IPS-20b (cell line): ENCODE measurements around the gene POLR3K.

Experiments used
- H3K27ac ChIP-seq: one replicate; pipeline ENCODE4 v1.5.1; 2013; ENCODE audit warnings: low read length
- H3K27me3 ChIP-seq: 2 replicates; pipeline ENCODE4 v1.6.1; 2013; ENCODE audit warnings: mild to moderate bottlenecking, low read length, inconsistent platforms; ENCODE audit not compliant: insufficient read depth
- H3K36me3 ChIP-seq: 2 replicates; pipeline ENCODE4 v1.6.1; 2013; ENCODE audit warnings: low read depth, mild to moderate bottlenecking, inconsistent platforms, low read length, moderate library complexity; ENCODE audit not compliant: insufficient read depth
- H3K4me1 ChIP-seq: 2 replicates; pipeline ENCODE4 v1.6.1; 2013; ENCODE audit warnings: mild to moderate bottlenecking, control low read depth, inconsistent platforms, low read length, moderate library complexity; ENCODE audit not compliant: insufficient read depth
- H3K4me3 ChIP-seq: 2 replicates; pipeline ENCODE4 v1.5.1; 2013; ENCODE audit warnings: mild to moderate bottlenecking, low read length, inconsistent platforms
- H3K9ac ChIP-seq: 2 replicates; pipeline ENCODE4 v1.6.1; 2013; ENCODE audit warnings: low read depth, mild to moderate bottlenecking, inconsistent platforms, low read length, moderate library complexity
- H3K9me3 ChIP-seq: 2 replicates; pipeline ENCODE4 v1.6.1; 2013; ENCODE audit warnings: mild to moderate bottlenecking, low read depth, low read length, inconsistent platforms; ENCODE audit not compliant: insufficient read depth

Gene POLR3K

DNA sequence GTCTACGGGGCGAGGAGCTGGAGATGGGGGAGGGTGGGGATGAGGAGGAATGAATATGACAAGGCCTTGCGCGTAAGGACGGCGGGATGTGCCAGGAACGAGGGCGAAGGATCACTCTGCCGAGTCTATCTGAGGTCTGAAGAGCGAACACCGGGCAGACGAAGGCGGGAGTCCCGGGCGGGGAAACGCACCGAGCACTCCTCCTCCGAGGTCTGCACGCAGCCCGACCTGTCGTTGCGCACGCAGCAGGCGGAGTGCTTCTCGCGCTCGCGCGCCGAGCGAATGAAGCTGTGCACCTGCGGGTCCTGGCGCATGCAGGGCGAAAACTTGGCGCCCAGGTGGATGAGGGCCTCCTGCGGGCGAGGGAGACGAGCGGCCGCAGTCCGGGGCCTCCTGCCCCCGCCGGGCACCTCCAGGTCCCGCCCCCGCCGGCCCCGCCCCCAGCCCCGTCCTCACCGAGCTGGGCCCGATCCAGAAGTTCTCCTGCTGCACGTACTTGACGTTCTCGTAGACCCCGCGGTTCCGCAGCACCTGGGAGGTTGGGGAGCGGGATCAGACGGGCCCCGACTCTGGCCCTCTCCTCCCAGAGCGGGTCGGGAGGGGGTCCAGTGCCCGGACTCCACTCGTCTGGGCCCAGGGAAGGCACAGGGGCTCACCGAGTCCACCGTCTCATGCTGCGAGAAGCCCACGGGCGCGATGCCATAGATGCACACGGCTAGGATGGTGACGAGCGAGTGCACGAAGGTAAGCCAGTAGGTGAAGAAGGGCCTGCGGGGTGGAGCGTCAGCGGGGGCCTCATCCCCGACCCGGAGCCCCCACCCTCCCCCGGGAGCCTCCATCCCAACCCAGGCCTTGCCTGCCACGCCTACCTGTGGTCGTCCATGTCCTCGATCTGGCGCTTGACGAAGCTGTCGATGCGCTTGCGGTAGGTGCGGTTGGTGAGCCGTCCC lies 7.8 kb upstream of the POLR3K start:
- no peaks in the 10 kb centered on the region for H3K4me1 ChIP-seq
- no peak overlapping the region for H3K9ac ChIP-seq
- no peaks in the 10 kb centered on the region for H3K9me3 ChIP-seq
- peaks cover 52% of the 10 kb centered on the region for H3K36me3 ChIP-seq
- no peaks in the 10 kb centered on the region for H3K27me3 ChIP-seq
- no peak overlapping the region for H3K4me3 ChIP-seq
- H3K27ac ChIP-seq = no peak overlapping the region

DNA sequence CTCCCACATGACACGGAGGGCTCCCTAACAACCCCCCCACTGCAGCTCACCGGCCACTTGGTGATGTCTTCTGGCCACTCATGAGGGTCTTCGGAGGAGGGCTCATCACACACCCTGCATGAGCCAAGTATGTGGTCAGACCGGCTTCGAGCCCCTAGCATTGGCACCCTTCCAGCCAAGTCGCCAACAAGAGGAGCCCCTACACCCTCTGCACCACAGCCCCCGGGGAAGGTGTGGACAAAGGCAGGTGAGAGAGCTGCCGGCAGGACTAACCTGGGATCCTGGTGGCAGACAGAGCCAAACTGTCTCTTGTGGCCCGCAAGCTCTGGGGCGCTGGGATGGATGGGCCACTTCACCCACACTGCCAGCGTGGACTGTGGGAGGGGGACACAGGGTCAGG lies 6.8 kb upstream of the POLR3K start:
- Histone ChIP-seq H3K4me1 (no peaks in the 10 kb centered on the region), H3K4me3 (no peak overlapping the region), H3K27me3 (no peaks in the 10 kb centered on the region), H3K9me3 (no peaks in the 10 kb centered on the region), H3K27ac (no peak overlapping the region), H3K36me3 (peaks cover 62% of the 10 kb centered on the region), H3K9ac (no peak overlapping the region)

DNA sequence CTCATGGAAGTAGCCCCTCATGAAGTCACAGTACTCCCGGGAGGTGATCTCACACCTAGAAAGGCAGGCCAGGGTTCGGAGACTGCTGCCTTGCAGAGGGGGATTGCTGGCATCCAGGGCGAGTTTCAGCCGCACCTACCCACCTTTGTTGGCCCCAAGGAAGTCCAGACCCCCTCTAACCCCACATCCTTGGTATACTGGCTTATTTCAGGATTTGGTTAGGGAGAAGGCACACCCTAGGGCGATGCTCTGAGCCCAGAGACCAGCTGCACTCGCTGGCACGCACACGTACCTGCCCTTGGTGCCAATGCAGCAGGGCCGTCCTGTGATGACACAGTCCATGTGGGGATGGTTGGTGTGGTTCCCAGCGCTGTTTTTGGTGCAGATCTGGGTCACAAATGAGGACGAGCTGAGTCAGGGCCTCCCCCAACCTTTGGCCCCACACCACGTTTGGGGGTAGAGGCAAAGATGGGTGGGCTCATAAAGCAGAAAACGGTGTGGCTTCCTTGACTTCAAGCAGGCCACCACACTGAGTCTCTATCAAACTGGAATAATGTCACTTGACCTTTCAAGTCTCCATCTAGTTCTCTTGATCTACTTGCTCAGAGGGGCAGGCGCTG lies 6.1 kb upstream of the POLR3K start:
- no peaks in the 10 kb centered on the region for H3K4me1 ChIP-seq

DNA sequence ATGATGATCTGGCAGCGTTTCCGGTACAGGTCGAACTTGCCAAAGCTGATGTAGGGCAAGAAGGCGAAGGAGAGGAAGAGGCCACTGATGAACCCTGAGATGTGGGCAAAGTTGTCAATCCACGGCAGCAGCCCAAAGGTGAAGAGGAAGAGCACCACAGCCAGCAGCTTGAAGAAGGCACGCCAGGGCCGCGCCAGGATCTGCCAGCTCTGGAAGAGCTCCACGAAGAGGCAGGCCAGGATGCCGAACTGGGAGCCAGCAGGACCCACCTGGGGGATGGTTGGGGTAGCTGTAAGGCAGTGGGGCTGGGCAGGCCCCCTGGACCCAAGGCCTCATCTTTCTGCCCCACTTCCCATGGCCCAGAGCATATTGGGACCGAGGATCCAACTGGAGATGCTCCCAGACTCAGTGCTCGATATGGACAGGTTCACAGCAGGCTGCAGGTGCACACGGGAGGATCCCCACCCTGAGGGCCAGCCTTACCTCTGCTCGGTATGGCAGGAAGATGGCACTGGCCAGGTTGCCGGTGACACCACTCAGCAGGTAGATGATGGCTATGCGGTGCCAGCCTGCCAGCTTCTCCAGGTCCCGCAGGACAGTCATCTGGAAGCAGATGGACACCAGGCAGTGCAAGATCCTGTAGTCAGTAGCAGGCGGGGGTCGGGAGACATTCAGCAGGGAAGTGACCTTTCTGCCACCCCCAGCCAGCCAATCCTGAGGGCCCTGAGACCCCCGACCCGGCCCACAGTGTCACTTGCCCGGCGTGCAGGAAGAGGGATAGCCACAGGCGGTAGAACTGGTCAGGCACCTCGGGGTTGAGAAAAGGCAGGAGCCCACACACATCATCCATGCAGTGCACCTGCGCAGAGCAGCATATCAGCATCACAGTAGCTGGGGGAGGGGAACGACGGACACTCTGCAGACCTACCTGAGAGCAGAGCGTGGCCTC lies 5.4 kb upstream of the POLR3K start:
- H3K4me1 ChIP-seq = no peaks in the 10 kb centered on the region
- no peaks in the 10 kb centered on the region for H3K27me3 ChIP-seq
- H3K4me3 ChIP-seq = no peak overlapping the region
- peaks cover 64% of the 10 kb centered on the region for H3K36me3 ChIP-seq
- no peak overlapping the region for H3K9ac ChIP-seq
- no peak overlapping the region for H3K27ac ChIP-seq
- H3K9me3 ChIP-seq = no peaks in the 10 kb centered on the region

More for the DNA sequence above, 6.1 kb upstream of the POLR3K start:
- H3K9me3 ChIP-seq = no peaks in the 10 kb centered on the region
- H3K4me3 ChIP-seq = no peak overlapping the region
- H3K27me3 ChIP-seq = no peaks in the 10 kb centered on the region
- no peak overlapping the region for H3K9ac ChIP-seq
- H3K36me3 ChIP-seq = peaks cover 64% of the 10 kb centered on the region
- H3K27ac ChIP-seq = no peak overlapping the region

DNA sequence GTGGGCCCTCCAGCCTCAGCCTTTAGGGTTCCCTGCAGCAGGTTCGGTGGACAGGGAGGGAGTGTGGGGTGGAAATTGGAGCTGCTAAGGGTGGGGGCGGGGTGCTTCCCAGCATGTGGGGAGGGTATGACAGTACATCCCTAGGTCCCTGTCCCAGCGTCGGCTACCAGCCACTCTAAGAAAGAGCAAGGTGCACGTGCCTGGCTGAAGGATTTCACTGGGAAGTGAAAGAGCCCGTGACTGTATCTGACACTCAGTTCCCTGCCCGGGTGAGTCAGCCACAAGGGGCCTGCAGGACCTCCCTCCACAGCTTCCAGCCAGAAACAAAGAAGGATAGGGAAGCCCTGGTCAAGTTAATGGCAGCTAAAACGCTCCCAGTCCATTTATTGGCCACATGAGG lies 4.3 kb upstream of the POLR3K start:
- no peak overlapping the region for H3K27ac ChIP-seq
- no peaks in the 10 kb centered on the region for H3K9me3 ChIP-seq
- no peak overlapping the region for H3K4me3 ChIP-seq
- no peak overlapping the region for H3K9ac ChIP-seq
- peaks cover 57% of the 10 kb centered on the region for H3K36me3 ChIP-seq
- no peaks in the 10 kb centered on the region for H3K4me1 ChIP-seq
- H3K27me3 ChIP-seq = no peaks in the 10 kb centered on the region

DNA sequence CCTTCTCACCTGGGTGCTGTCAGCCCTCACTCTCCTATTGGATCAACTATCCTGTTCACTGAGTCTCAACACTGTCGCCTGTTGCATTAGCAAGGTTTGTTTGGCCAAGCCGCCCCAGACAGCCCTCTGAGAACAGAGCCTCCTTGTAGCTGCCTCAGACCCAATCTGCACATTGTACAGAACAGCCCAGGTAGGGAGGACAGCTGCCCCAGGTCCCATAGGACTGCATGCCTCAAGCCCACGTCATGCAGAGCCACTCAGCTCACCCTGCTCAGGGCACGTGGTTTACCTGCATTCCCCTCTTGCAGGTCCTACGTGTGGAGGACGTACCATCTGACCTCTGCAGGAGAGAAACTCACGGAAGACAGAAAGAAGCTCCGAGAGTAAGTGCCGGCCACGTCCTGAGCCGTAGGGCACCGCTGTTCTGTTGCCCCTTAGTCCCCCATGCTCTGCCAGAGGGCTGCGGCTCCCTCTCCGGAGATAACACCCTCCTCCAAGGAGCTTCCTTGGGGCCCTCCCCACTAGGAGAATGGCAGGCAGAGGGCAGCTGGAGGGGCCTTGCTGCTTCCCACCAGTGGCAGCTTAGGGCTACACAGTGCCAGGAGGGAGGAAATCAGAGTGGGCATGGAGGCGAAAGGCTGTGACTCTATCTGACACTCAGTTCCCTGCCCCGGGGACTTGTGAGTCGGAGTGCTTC lies 3.0 kb upstream of the POLR3K start:
- no peaks in the 10 kb centered on the region; the same call in 1 of the 2 replicates for H3K4me1 ChIP-seq
- H3K9ac ChIP-seq = no peak overlapping the region
- H3K9me3 ChIP-seq = no peaks in the 10 kb centered on the region
- no peak overlapping the region for H3K4me3 ChIP-seq
- H3K36me3 ChIP-seq = peaks cover 60% of the 10 kb centered on the region
- H3K27ac ChIP-seq = no peak overlapping the region
- H3K27me3 ChIP-seq = no peaks in the 10 kb centered on the region

DNA sequence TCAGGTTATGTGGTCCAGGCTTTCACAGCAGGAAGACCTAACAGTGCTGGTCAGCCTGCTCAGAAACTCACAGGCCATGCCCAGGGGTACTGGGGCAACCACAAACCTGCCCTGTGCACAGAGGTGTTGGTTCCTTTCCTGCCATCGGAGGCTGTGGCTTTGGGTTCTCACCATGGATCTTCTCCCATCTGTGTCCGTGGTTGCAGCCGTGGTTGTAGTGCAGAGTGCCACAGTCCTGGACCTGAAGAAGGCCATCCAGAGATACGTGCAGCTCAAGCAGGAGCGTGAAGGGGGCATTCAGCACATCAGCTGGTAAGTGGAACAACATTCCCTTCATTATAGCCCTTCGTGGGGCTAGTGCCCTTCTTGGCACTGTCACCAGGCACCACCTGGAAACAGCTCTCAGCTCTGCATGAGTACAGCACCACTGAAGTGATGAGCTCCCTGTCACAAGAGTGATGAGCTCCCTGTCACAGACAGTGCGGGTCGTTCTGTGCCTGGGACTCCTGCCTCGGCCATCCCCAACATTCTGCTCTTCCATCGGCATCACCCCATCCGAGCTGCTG lies 2.2 kb upstream of the POLR3K start:
- Histone ChIP-seq H3K27me3 (no peaks in the 10 kb centered on the region), H3K9ac (no peak overlapping the region), H3K27ac (no peak overlapping the region), H3K9me3 (no peaks in the 10 kb centered on the region), H3K4me1 (peaks cover 5% of the 10 kb centered on the region; the same call in 1 of the 2 replicates), H3K36me3 (peaks cover 65% of the 10 kb centered on the region), H3K4me3 (no peak overlapping the region)

DNA sequence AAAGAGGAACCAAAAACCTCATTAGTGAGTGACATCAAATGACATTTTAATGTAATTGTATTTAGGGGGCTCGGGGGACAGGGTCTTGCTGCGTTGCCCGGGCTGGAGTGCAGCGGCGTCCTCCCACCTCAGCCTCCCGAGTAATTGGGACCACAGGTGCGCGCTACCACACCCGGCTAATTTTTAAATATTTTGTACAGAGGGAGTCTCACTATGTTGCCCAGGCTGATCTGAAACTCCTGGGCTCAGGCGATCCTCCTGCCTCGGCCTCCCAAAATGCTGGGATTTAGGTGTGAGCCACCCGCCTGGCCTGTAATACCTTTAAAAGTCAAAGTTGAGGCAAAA lies 801 bp upstream of the POLR3K start:
- Histone ChIP-seq H3K9ac (peak overlapping the region; percentile 86; the same call in 1 of the 2 replicates), H3K4me1 (peaks cover 5% of the 10 kb centered on the region; the same call in 1 of the 2 replicates), H3K27ac (no peak overlapping the region), H3K4me3 (peak overlapping the region; percentile 78), H3K36me3 (peaks cover 60% of the 10 kb centered on the region), H3K9me3 (no peaks in the 10 kb centered on the region), H3K27me3 (no peaks in the 10 kb centered on the region)

DNA sequence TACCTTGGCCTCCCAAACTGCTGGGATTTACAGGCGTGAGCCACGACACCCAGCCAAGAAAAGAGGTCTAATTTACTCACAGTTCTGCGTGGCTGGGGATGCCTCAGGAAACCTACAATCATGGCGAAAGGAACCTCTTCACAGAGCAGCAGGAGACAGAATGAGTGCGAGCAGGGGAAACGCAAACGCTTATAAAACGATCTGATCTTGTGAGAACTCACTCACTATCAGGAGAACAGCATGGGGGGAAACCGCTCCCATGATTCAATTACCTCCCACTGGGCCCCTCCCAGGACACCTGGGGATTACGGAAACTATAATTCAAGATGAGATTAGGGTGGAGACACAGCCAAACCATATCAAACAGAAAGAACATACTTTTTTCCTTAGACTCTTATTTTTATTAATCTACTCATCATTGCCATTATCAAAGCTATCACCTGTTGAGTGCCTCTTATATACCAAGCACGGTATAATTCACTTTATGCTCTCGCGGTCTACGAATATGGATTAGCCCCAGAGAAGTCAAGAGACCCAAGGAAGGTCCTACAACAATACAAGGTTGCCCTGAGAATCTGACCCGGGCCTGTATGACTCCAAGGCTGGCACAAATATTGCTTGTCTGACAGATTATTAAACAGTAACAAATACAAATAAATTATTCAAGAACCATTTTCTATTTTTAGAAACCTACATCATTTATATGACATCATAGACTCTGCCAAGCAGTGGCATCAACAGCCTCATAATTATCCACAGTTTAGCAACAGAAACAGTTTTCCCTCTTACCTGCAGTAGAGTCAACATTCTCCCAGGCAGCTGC lies 2.4 kb downstream of the POLR3K start:
- no peak overlapping the region for H3K27ac ChIP-seq
- no peaks in the 10 kb centered on the region for H3K9me3 ChIP-seq
- H3K4me3 ChIP-seq = no peak overlapping the region
- H3K9ac ChIP-seq = no peak overlapping the region
- H3K27me3 ChIP-seq = no peaks in the 10 kb centered on the region
- H3K36me3 ChIP-seq = peaks cover 51% of the 10 kb centered on the region
- peaks cover 5% of the 10 kb centered on the region; the same call in 1 of the 2 replicates for H3K4me1 ChIP-seq

DNA sequence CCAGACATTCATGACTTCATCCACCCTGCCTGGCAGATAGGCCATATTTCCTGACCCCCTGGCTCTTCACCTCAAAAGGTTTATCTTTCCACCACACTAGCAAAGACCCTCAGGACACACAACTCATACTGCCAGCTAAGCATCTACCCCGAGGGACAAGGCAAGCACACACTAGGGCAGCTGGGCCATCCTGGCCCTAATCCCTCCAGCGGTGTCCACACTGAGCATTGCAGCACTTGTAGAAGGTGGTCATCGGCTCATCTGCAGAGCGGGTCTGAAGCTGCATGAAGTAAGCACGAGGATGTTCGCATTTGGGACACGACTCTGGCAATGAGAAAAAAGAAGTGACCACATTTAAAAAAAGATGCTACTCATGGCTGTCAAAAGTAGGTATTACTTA lies 6.2 kb downstream of the POLR3K start:
- Histone ChIP-seq H3K4me3 (no peak overlapping the region), H3K27me3 (no peaks in the 10 kb centered on the region), H3K9ac (no peak overlapping the region), H3K36me3 (peaks cover 76% of the 10 kb centered on the region), H3K4me1 (peaks cover 5% of the 10 kb centered on the region; the same call in 1 of the 2 replicates), H3K9me3 (peaks cover 12% of the 10 kb centered on the region; the same call in 1 of the 2 replicates), H3K27ac (no peak overlapping the region)
